Neural progenitor cell (in vitro differentiated cells): Measurements from ENCODE around the gene KRTAP3-2. TPM values are rescaled to one million over a fixed set of nuclear protein-coding genes. Genes with fewer than 3 reads are reported as not detected.

Experiments used
- DNase-seq: peaks from one replicate; pipeline ENCODE4 v3.0.0-alpha.2; 2016; ENCODE audit warnings: low spot score
- H2AFZ ChIP-seq: fragments of 200-600 bp; sonication (generic); replicated peaks from 2 replicates; pipeline ENCODE4 v1.6.1; 2016; ENCODE audit warnings: antibody characterized with exemption
- H3F3A ChIP-seq: fragments of 200-600 bp; sonication (generic); 2 replicates; pipeline ENCODE4 v1.6.1; 2016; ENCODE audit warnings: antibody characterized with exemption, low read depth
- H3K27ac ChIP-seq: fragments of 200-600 bp; sonication (generic); 2 replicates; pipeline ENCODE4 v1.5.1; 2016; ENCODE audit warnings: mild to moderate bottlenecking
- H3K27me3 ChIP-seq: fragments of 200-600 bp; sonication (generic); 2 replicates; pipeline ENCODE4 v1.6.1; 2016; ENCODE audit warnings: mild to moderate bottlenecking, moderate library complexity
- H3K36me3 ChIP-seq: fragments of 200-600 bp; sonication (generic); 2 replicates; pipeline ENCODE4 v1.5.1; 2016
- H3K4me1 ChIP-seq: fragments of 200-600 bp; sonication (generic); 2 replicates; pipeline ENCODE4 v1.6.1; 2016; ENCODE audit warnings: mixed run types
- H3K4me2 ChIP-seq: fragments of 200-600 bp; sonication (generic); 2 replicates; pipeline ENCODE4 v1.6.1; 2016
- H3K4me3 ChIP-seq: fragments of 200-600 bp; sonication (generic); 2 replicates; pipeline ENCODE4 v1.5.1; 2016
- H3K79me2 ChIP-seq: fragments of 200-600 bp; sonication (generic); 2 replicates; pipeline ENCODE4 v1.6.1; 2016; ENCODE audit warnings: low read depth
- H3K9ac ChIP-seq: fragments of 200-600 bp; sonication (generic); 2 replicates; pipeline ENCODE4 v1.6.1; 2016
- H3K9me3 ChIP-seq: fragments of 200-600 bp; sonication (generic); 2 replicates; pipeline ENCODE4 v1.5.1; 2016; ENCODE audit warnings: low read depth
- H4K20me1 ChIP-seq: fragments of 200-600 bp; sonication (generic); 2 replicates; pipeline ENCODE4 v1.6.1; 2016; ENCODE audit warnings: low read depth
- H3K27ac Mint-ChIP-seq: 3 replicates; pipeline ENCODE4 v1.8.0; 2021; ENCODE audit warnings: mixed read lengths
- H3K27me3 Mint-ChIP-seq: 2 replicates; pipeline ENCODE4 v1.8.0; 2022; ENCODE audit warnings: low read depth, mild to moderate bottlenecking, inconsistent platforms, moderate library complexity, mixed read lengths; ENCODE audit not compliant: insufficient read depth
- H3K36me3 Mint-ChIP-seq: 3 replicates; pipeline ENCODE4 v1.8.0; 2021; ENCODE audit warnings: mixed read lengths
- H3K4me1 Mint-ChIP-seq: 3 replicates; pipeline ENCODE4 v1.8.0; 2021; ENCODE audit warnings: mixed read lengths
- H3K4me3 Mint-ChIP-seq: 3 replicates; pipeline ENCODE4 v1.8.0; 2021; ENCODE audit warnings: mild to moderate bottlenecking, moderate library complexity, mixed read lengths
- H3K9me3 Mint-ChIP-seq: 3 replicates; pipeline ENCODE4 v1.8.0; 2020; ENCODE audit warnings: mixed read lengths
- EZH2 ChIP-seq: fragments of 200-600 bp; sonication (generic); IDR thresholded peaks from 2 replicates; pipeline ENCODE4 v1.6.1; 2017; ENCODE audit warnings: antibody characterized with exemption, mild to moderate bottlenecking, moderate library complexity
- EZH2phosphoT487 ChIP-seq: fragments of 200-600 bp; sonication (generic); IDR thresholded peaks from 2 replicates; pipeline ENCODE4 v1.6.1; 2017; ENCODE audit warnings: antibody characterized with exemption
- total RNA-seq: library from RNA; depleted of rRNA; stranded (reverse); fragments of >200 nt; gene quantifications from 2 replicates; pipeline ENCODE4 v1.2.3, GENCODE V29; 2015; ENCODE audit warnings: low replicate concordance
- TF ChIP-seq, protein P1 (sequence below): fragments of 200-600 bp; sonication (generic); IDR thresholded peaks from 2 replicates; pipeline ENCODE4 v1.5.1; 2017; ENCODE audit warnings: antibody characterized with exemption, mild to moderate bottlenecking

The KRTAP3-2 gene
- total RNA-seq, 1 donor from 2014 or later = not detected

GRCh38 chr17:41015454-41015853, 15.7 kb upstream of the KRTAP3-2 start:
- Mint-ChIP-seq H3K4me1 (no peaks in the 10 kb centered on the region), H3K4me3 (no peak overlapping the region), H3K36me3 (no peaks in the 10 kb centered on the region), H3K27me3 (no peaks in the 10 kb centered on the region), H3K9me3 (no peaks in the 10 kb centered on the region), H3K27ac (no peak overlapping the region)
- Histone ChIP-seq H3K4me2 (no peak overlapping the region), H3K4me3 (no peak overlapping the region), H3K27ac (no peak overlapping the region), H3K9me3 (no peaks in the 10 kb centered on the region), H3K79me2 (no peaks in the 10 kb centered on the region), H3K36me3 (no peaks in the 10 kb centered on the region), H4K20me1 (no peaks in the 10 kb centered on the region), H3K27me3 (no peaks in the 10 kb centered on the region), H3K4me1 (no peaks in the 10 kb centered on the region), H2AFZ (no peak overlapping the region), H3K9ac (no peak overlapping the region), H3F3A (no peaks in the 10 kb centered on the region)
- no peak for DNase-seq
- TF ChIP-seq EZH2phosphoT487 (no peak), EZH2 (no peak)
- TF ChIP-seq, protein P1, sequence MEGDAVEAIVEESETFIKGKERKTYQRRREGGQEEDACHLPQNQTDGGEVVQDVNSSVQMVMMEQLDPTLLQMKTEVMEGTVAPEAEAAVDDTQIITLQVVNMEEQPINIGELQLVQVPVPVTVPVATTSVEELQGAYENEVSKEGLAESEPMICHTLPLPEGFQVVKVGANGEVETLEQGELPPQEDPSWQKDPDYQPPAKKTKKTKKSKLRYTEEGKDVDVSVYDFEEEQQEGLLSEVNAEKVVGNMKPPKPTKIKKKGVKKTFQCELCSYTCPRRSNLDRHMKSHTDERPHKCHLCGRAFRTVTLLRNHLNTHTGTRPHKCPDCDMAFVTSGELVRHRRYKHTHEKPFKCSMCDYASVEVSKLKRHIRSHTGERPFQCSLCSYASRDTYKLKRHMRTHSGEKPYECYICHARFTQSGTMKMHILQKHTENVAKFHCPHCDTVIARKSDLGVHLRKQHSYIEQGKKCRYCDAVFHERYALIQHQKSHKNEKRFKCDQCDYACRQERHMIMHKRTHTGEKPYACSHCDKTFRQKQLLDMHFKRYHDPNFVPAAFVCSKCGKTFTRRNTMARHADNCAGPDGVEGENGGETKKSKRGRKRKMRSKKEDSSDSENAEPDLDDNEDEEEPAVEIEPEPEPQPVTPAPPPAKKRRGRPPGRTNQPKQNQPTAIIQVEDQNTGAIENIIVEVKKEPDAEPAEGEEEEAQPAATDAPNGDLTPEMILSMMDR = no peak

GRCh38 chr17:41013606-41014005, 13.9 kb upstream of the KRTAP3-2 start:
- Mint-ChIP-seq H3K4me3 (no peak overlapping the region), H3K27me3 (no peaks in the 10 kb centered on the region), H3K4me1 (no peaks in the 10 kb centered on the region), H3K9me3 (no peaks in the 10 kb centered on the region), H3K36me3 (no peaks in the 10 kb centered on the region), H3K27ac (no peak overlapping the region)
- no peaks in the 10 kb centered on the region for H3K79me2 ChIP-seq
- H3K4me2 ChIP-seq = no peak overlapping the region
- no peak for DNase-seq
- H3K9ac ChIP-seq = no peak overlapping the region
- no peaks in the 10 kb centered on the region for H3K9me3 ChIP-seq
- no peak overlapping the region for H3K27ac ChIP-seq
- no peak overlapping the region for H2AFZ ChIP-seq
- H3F3A ChIP-seq = no peaks in the 10 kb centered on the region
- TF ChIP-seq EZH2 (no peak), EZH2phosphoT487 (no peak)
- TF ChIP-seq, protein P1 = no peak
- no peak overlapping the region for H3K4me3 ChIP-seq
- H3K4me1 ChIP-seq = peaks cover 14% of the 10 kb centered on the region
- H4K20me1 ChIP-seq = no peaks in the 10 kb centered on the region
- no peaks in the 10 kb centered on the region for H3K27me3 ChIP-seq
- H3K36me3 ChIP-seq = no peaks in the 10 kb centered on the region

GRCh38 chr17:41013181-41013580, 13.5 kb upstream of the KRTAP3-2 start:
- no peaks in the 10 kb centered on the region for H3K4me1 Mint-ChIP-seq
- Histone ChIP-seq H3F3A (no peaks in the 10 kb centered on the region), H3K27me3 (no peaks in the 10 kb centered on the region), H3K9me3 (no peaks in the 10 kb centered on the region), H3K79me2 (no peaks in the 10 kb centered on the region), H3K36me3 (no peaks in the 10 kb centered on the region), H3K27ac (no peak overlapping the region), H3K4me3 (no peak overlapping the region), H4K20me1 (no peaks in the 10 kb centered on the region), H2AFZ (peak overlapping the region; percentile 55), H3K4me1 (peaks cover 18% of the 10 kb centered on the region), H3K4me2 (no peak overlapping the region), H3K9ac (no peak overlapping the region)
- H3K27ac Mint-ChIP-seq = no peak overlapping the region
- H3K27me3 Mint-ChIP-seq = no peaks in the 10 kb centered on the region
- no peak overlapping the region for H3K4me3 Mint-ChIP-seq
- no peaks in the 10 kb centered on the region for H3K36me3 Mint-ChIP-seq
- no peak for DNase-seq
- no peaks in the 10 kb centered on the region for H3K9me3 Mint-ChIP-seq
- no peak for TF ChIP-seq EZH2phosphoT487
- TF ChIP-seq EZH2 = no peak
- TF ChIP-seq, protein P1 = no peak
